MM.1S (cell line): ENCODE data around the gene TBX2.

Source experiments
- DNase-seq: peaks from one replicate; pipeline ENCODE4 v3.0.0-alpha.2; 2015
- H2AFZ ChIP-seq: fragments of 300-600 bp; sonication (generic); 2 replicates; pipeline ENCODE4 v1.6.0; 2016; ENCODE audit warnings: antibody characterized with exemption, low read length
- H3F3A ChIP-seq: fragments of 300-600 bp; sonication (generic); 2 replicates; pipeline ENCODE4 v1.6.1; 2016; ENCODE audit warnings: mild to moderate bottlenecking, antibody characterized with exemption, low read length, moderate library complexity, mixed read lengths; ENCODE audit not compliant: insufficient read depth
- H3K27ac ChIP-seq: fragments of 300-600 bp; sonication (generic); 2 replicates; pipeline ENCODE4 v1.5.1; 2016; ENCODE audit warnings: mild to moderate bottlenecking, low read length
- H3K27me3 ChIP-seq: fragments of 300-600 bp; sonication (generic); replicated peaks from 2 replicates; pipeline ENCODE4 v1.6.0; 2016; ENCODE audit warnings: low read length; ENCODE audit not compliant: insufficient read depth
- H3K36me3 ChIP-seq: fragments of 300-600 bp; sonication (generic); replicated peaks from 2 replicates; pipeline ENCODE4 v1.6.1; 2016; ENCODE audit warnings: mild to moderate bottlenecking, low read length, mixed read lengths; ENCODE audit not compliant: insufficient read depth
- H3K4me1 ChIP-seq: fragments of 300-600 bp; sonication (generic); 2 replicates; pipeline ENCODE4 v1.6.1; 2016; ENCODE audit warnings: low read length, mixed read lengths
- H3K4me2 ChIP-seq: fragments of 300-600 bp; sonication (generic); 2 replicates; pipeline ENCODE4 v1.6.0; 2016; ENCODE audit warnings: low read depth, low read length
- H3K4me3 ChIP-seq: fragments of 300-600 bp; sonication (generic); 2 replicates; pipeline ENCODE4 v1.5.1; 2016; ENCODE audit warnings: low read length, mixed read lengths
- H3K79me2 ChIP-seq: fragments of 300-600 bp; sonication (generic); 2 replicates; pipeline ENCODE4 v1.6.1; 2016; ENCODE audit warnings: mixed run types, low read length, mixed read lengths
- H3K9ac ChIP-seq: fragments of 300-600 bp; sonication (generic); 2 replicates; pipeline ENCODE4 v1.6.1; 2016; ENCODE audit warnings: low read length, mixed read lengths
- H3K9me2 ChIP-seq: fragments of 300-600 bp; sonication (generic); replicated peaks from 2 replicates; pipeline ENCODE4 v1.6.1; 2016; ENCODE audit warnings: mild to moderate bottlenecking, low read length, mixed read lengths; ENCODE audit not compliant: insufficient read depth
- H3K9me3 ChIP-seq: fragments of 300-600 bp; sonication (generic); replicated peaks from 2 replicates; pipeline ENCODE4 v1.6.1; 2016; ENCODE audit warnings: mild to moderate bottlenecking, low read length, mixed read lengths; ENCODE audit not compliant: insufficient read depth
- H4K20me1 ChIP-seq: fragments of 300-600 bp; sonication (generic); 2 replicates; pipeline ENCODE4 v1.6.1; 2016; ENCODE audit warnings: mild to moderate bottlenecking, low read length, moderate library complexity, mixed read lengths; ENCODE audit not compliant: insufficient read depth
- EZH2 ChIP-seq: fragments of 300-600 bp; sonication (generic); optimal IDR thresholded peaks from 2 replicates; pipeline ENCODE3; 2017; ENCODE audit warnings: low read depth, mild to moderate bottlenecking, antibody characterized with exemption, low read length, mixed read lengths
- EZH2phosphoT487 ChIP-seq: fragments of 300-600 bp; sonication (generic); IDR thresholded peaks from 2 replicates; pipeline ENCODE4 v1.6.1; 2018; ENCODE audit warnings: antibody characterized with exemption, low read length
- TF ChIP-seq, protein P1 (sequence below): fragments of 300-600 bp; sonication (generic); IDR thresholded peaks from 2 replicates; pipeline ENCODE4 v1.5.1; 2016; ENCODE audit warnings: antibody characterized with exemption, low read length, mixed read lengths

TBX2 gene

DNA sequence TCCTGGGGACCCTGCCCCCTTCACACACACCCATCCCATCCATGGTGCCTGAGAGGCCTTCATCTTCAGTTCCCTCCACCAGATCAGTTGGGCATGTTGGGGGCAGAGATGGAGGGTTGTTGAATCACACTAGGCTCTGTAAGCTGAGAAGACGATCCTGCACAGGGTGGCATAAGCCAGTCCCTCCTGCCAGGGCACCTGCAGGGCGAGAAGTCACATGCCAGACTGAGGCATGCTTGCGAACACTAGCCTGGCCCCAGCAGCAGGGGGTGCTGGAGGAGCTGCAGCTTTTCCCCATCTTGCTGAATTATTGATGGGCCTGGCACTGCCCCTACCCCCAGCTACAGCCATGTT, 6.1 kb upstream of the TBX2 start:
- H3K9ac ChIP-seq = no peak overlapping the region
- peaks cover 9% of the 10 kb centered on the region for H3K27me3 ChIP-seq
- H4K20me1 ChIP-seq = no peaks in the 10 kb centered on the region
- H3K4me1 ChIP-seq = peaks cover 10% of the 10 kb centered on the region
- peaks cover 8% of the 10 kb centered on the region; the same call in 1 of the 2 replicates for H3F3A ChIP-seq
- H3K79me2 ChIP-seq = no peaks in the 10 kb centered on the region
- no peak overlapping the region for H3K4me2 ChIP-seq
- H2AFZ ChIP-seq = no peak overlapping the region
- no peaks in the 10 kb centered on the region for H3K36me3 ChIP-seq
- H3K9me2 ChIP-seq = no peaks in the 10 kb centered on the region
- TF ChIP-seq EZH2 = no peak
- no peak for TF ChIP-seq EZH2phosphoT487
- TF ChIP-seq, protein P1, sequence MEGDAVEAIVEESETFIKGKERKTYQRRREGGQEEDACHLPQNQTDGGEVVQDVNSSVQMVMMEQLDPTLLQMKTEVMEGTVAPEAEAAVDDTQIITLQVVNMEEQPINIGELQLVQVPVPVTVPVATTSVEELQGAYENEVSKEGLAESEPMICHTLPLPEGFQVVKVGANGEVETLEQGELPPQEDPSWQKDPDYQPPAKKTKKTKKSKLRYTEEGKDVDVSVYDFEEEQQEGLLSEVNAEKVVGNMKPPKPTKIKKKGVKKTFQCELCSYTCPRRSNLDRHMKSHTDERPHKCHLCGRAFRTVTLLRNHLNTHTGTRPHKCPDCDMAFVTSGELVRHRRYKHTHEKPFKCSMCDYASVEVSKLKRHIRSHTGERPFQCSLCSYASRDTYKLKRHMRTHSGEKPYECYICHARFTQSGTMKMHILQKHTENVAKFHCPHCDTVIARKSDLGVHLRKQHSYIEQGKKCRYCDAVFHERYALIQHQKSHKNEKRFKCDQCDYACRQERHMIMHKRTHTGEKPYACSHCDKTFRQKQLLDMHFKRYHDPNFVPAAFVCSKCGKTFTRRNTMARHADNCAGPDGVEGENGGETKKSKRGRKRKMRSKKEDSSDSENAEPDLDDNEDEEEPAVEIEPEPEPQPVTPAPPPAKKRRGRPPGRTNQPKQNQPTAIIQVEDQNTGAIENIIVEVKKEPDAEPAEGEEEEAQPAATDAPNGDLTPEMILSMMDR = peak; percentile 25
- H3K4me3 ChIP-seq = no peak overlapping the region
- H3K27ac ChIP-seq = no peak overlapping the region
- no peaks in the 10 kb centered on the region for H3K9me3 ChIP-seq
- DNase-seq = no peak

DNA sequence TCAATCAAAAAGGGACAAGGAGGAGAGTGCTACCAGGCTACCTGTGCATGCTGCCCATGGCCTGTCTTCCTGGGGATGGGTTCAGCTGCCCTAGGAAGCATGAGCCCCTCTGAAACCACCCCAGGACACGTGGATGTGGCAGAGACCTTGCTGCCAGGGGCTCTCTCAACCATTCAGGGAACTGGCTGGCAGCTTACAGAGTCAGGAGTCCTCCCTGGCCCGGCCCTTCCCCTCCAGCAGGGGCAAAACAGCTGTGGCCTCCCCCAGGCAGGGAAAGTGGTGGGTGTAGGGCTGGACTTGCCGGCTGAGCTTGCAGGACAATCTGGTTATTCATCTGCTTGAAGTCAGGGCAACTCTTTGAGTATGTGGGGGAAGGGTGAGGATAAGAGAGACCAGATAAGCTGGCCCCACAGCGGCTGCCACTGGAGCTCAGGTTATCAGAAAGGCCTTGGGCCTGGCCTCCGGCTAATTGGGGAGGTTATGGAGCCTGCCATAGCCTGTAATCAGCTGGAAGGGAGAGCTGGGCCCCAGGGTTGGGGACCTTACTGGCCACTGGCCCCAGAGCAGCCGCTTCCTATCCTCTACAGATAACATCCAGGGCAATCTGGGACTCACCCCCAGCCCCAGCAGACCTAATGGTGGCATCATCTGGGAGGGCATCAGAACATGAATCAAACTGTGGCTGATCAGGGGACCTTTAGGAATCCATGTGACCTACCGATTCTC, 5.6 kb upstream of the TBX2 start:
- Histone ChIP-seq H3K9ac (no peak overlapping the region), H3K9me2 (no peaks in the 10 kb centered on the region), H2AFZ (no peak overlapping the region), H3K36me3 (no peaks in the 10 kb centered on the region), H4K20me1 (no peaks in the 10 kb centered on the region), H3K27ac (no peak overlapping the region), H3K4me3 (no peak overlapping the region), H3K79me2 (no peaks in the 10 kb centered on the region), H3K4me1 (peaks cover 10% of the 10 kb centered on the region), H3K4me2 (no peak overlapping the region), H3K27me3 (peaks cover 15% of the 10 kb centered on the region), H3F3A (peaks cover 8% of the 10 kb centered on the region; the same call in 1 of the 2 replicates), H3K9me3 (no peaks in the 10 kb centered on the region)
- no peak for DNase-seq
- TF ChIP-seq EZH2phosphoT487 (no peak), EZH2 (no peak)
- TF ChIP-seq, protein P1 = 0 out of 2 replicates have a peak, but pooled peaks have one; percentile 0

DNA sequence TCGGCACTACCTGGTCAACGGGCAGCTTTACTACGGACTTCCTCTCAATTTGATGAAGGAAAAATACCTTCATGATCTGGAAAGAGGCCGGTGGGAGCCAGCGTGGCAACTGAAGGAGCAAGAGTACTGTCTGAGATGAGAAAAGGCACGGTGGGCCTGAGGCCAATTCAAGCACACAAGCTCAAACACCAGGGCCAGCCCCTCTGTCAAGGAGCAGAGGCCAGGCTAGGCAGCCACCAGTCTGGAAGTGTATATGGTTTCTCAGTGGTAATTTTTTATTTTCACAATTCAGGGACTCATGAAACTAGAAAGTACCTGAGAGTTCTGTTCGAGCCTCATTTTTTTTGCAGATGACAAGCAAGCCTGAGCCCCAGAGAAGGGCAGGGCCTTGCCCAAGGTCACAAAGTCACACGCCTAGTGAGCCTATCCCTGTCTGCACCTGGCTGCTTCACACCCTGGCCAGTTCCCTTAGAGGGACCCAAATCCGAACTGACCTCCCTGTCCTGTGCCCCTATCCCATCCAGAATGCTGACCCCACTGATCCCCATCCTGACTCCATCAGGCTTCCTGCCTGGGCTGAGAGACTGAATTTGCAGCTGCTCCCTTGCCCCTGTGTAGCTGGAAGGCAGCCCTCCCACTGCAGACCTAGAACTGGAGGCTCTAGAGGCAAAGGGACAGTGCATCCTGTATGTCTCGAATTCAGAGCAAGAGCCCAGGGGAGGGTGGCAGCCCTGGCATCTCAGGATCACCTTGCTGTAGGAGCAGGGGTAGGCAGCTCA, 4.8 kb upstream of the TBX2 start:
- peak; percentile 67 for DNase-seq
- Histone ChIP-seq H3F3A (peaks cover 8% of the 10 kb centered on the region; the same call in 1 of the 2 replicates), H3K4me2 (no peak overlapping the region; the same call in 1 of the 2 replicates), H3K9me3 (no peaks in the 10 kb centered on the region), H4K20me1 (no peaks in the 10 kb centered on the region), H3K27me3 (peaks cover 21% of the 10 kb centered on the region), H3K27ac (no peak overlapping the region), H3K9me2 (no peaks in the 10 kb centered on the region), H3K4me1 (peaks cover 10% of the 10 kb centered on the region), H3K36me3 (no peaks in the 10 kb centered on the region), H3K9ac (no peak overlapping the region), H2AFZ (no peak overlapping the region), H3K79me2 (no peaks in the 10 kb centered on the region), H3K4me3 (no peak overlapping the region)
- TF ChIP-seq EZH2phosphoT487 = no peak
- TF ChIP-seq, protein P1 = no peak
- no peak for TF ChIP-seq EZH2
